HepG2 (cell line): ENCODE results near the gene ZMIZ1. TPM values are rescaled to one million over a fixed set of nuclear protein-coding genes. Genes with fewer than 3 reads are reported as not detected.

Experiments used
- ATAC-seq: fragments of 200-7000 bp; cut with Tn5 transposase; 3 replicates; pipeline ENCODE4 v1.9.1; 2020; ENCODE audit warnings: mild to moderate bottlenecking, moderate library complexity
- BruUV-seq: library from RNA; stranded (reverse); fragments of 400-500 nt; replicated peaks from 2 replicates; lab custom pipeline; 2021; lab: Mats Ljungman, UMichigan
- CTCF ChIA-PET: fragments of 300-600 bp; formaldehyde crosslinking; extraction: SDS; loops from one replicate; lab custom pipeline; 2021; ENCODE audit warnings: low total read pairs, inconsistent platforms, low intra/inter-chr PET ratio; lab: Yijun Ruan, JAX
- POLR2A ChIA-PET: fragments of 350-600 bp; sonication (Branson Sonifier 250); formaldehyde crosslinking; loops from one replicate; lab custom pipeline; 2020; ENCODE audit warnings: antibody characterized with exemption, inconsistent platforms; lab: Yijun Ruan, JAX
- DNase-seq: peaks from one replicate; pipeline ENCODE4 v3.0.0-alpha.2; 2015; ENCODE audit warnings: low spot score
- FAIRE-seq: peaks from 3 replicates; lab custom pipeline; 2011; peaks lifted over from hg19 to GRCh38; lab: Jason Lieb, UNC
- H2AFZ ChIP-seq: one replicate; pipeline ENCODE4 v1.6.1; 2011; ENCODE audit warnings: low read length, inconsistent platforms
- H3K27ac ChIP-seq: fragments of 300-600 bp; 3 replicates; pipeline ENCODE4 v1.8.0; 2011; ENCODE audit warnings: mixed run types, mild to moderate bottlenecking, mixed read lengths, low read length, inconsistent platforms; ENCODE audit not compliant: insufficient read depth; ENCODE audit errors: extremely low read length
- H3K27me3 ChIP-seq, 2 experiments: fragments of 200-600 bp in 1 of 2; 2 replicates in 1 of 2; 3 replicates in 1 of 2; pipeline versions ENCODE4 v1.6.0 to v1.8.0; 2011; ENCODE audit warnings: low read length in 2 of 2, mild to moderate bottlenecking in 2 of 2, moderate library complexity in 2 of 2, inconsistent platforms in 1 of 2; ENCODE audit not compliant: insufficient read depth in 2 of 2, control insufficient read depth in 1 of 2
- H3K36me3 ChIP-seq, 2 experiments: fragments of 200-600 bp in 1 of 2; replicated peaks in 1 of 2; 2 replicates in 1 of 2; 3 replicates in 1 of 2; pipeline versions ENCODE4 v1.5.1 to v1.8.0; 2011; ENCODE audit warnings: low read length in 2 of 2, inconsistent platforms in 1 of 2; ENCODE audit not compliant: insufficient read depth in 2 of 2, control insufficient read depth in 1 of 2
- H3K4me1 ChIP-seq: 2 replicates; pipeline ENCODE4 v1.5.1; 2012; ENCODE audit warnings: low read length, inconsistent platforms; ENCODE audit not compliant: insufficient read depth
- H3K4me2 ChIP-seq: 2 replicates; pipeline ENCODE4 v1.6.0; 2011; ENCODE audit warnings: low read depth, low read length, inconsistent platforms
- H3K4me3 ChIP-seq, 3 experiments: fragments of 200-600 bp in 1 of 3; sonication (generic), shearing (Covaris generic) in 1 of 3; replicated peaks in 1 of 3; 2 replicates each; pipeline ENCODE4 v1.5.1; 2011 to 2016; ENCODE audit warnings: low read length in 3 of 3, inconsistent platforms in 2 of 3, low read depth in 2 of 3, mild to moderate bottlenecking in 2 of 3, control low read depth in 1 of 3, mixed read lengths in 1 of 3; ENCODE audit not compliant: insufficient read depth in 1 of 3
- H3K79me2 ChIP-seq: one replicate; pipeline ENCODE4 v1.6.1; 2011; ENCODE audit warnings: low read length, inconsistent platforms; ENCODE audit not compliant: insufficient read depth
- H3K9ac ChIP-seq: 2 replicates; pipeline ENCODE4 v1.6.0; 2011; ENCODE audit warnings: mild to moderate bottlenecking, low read depth, low read length, inconsistent platforms; ENCODE audit not compliant: insufficient read depth
- H3K9me3 ChIP-seq: 2 replicates; pipeline ENCODE4 v1.5.1; 2012; ENCODE audit warnings: mild to moderate bottlenecking, low read length
- H4K20me1 ChIP-seq: 2 replicates; pipeline ENCODE4 v1.6.0; 2011; ENCODE audit warnings: inconsistent platforms, mild to moderate bottlenecking, low read length, moderate library complexity; ENCODE audit not compliant: insufficient read depth
- BCL6 ChIP-seq: IDR thresholded peaks from 2 replicates; pipeline ENCODE4 v1.6.1; 2016; ENCODE audit warnings: missing genetic modification reagents, missing compliant biosample characterization
- ERF ChIP-seq: IDR thresholded peaks from 2 replicates; pipeline ENCODE4 v1.6.1; 2018; ENCODE audit warnings: missing biosample characterization, missing genetic modification reagents
- FOXA1 ChIP-seq, 2 experiments: fragments of 450-650 bp in 1 of 2; sonication (generic) in 1 of 2; formaldehyde crosslinking in 1 of 2; IDR thresholded peaks; 2 replicates each; pipeline versions ENCODE4 v1.4.0 to v1.6.1; 2016 to 2020; ENCODE audit warnings: missing genetic modification reagents in 1 of 2
- GATAD2A ChIP-seq: IDR thresholded peaks from 2 replicates; pipeline ENCODE4 v1.6.1; 2016
- HNRNPLL ChIP-seq: fragments of 200-400 bp; formaldehyde crosslinking; IDR thresholded peaks from 2 replicates; pipeline ENCODE4 v1.6.1; 2017; ENCODE audit warnings: mild to moderate bottlenecking, low read depth, low read length; ENCODE audit not compliant: poor library complexity, severe bottlenecking
- IRF2 ChIP-seq: IDR thresholded peaks from 2 replicates; pipeline ENCODE4 v1.6.1; 2018; ENCODE audit warnings: missing genetic modification reagents, missing compliant biosample characterization
- KDM2A ChIP-seq: sonication (generic); formaldehyde crosslinking; IDR thresholded peaks from 2 replicates; pipeline ENCODE4 v1.4.0; 2020; ENCODE audit warnings: low read depth, missing genetic modification reagents, borderline replicate concordance
- MAFG ChIP-seq: sonication (generic); formaldehyde crosslinking; IDR thresholded peaks from 2 replicates; pipeline ENCODE4 v1.5.1; 2020; ENCODE audit warnings: mild to moderate bottlenecking, missing genetic modification reagents
- MAZ ChIP-seq, 2 experiments: sonication (generic) in 1 of 2; formaldehyde crosslinking in 1 of 2; IDR thresholded peaks; 2 replicates each; pipeline versions ENCODE4 v1.5.0 to v1.6.1; 2012 to 2020; ENCODE audit warnings: low read depth in 2 of 2, mild to moderate bottlenecking in 2 of 2, borderline replicate concordance in 1 of 2, improper control_type of control experiment in 1 of 2, low read length in 1 of 2, missing genetic modification reagents in 1 of 2, moderate library complexity in 1 of 2
- MYC ChIP-seq: sonication (generic); formaldehyde crosslinking; IDR thresholded peaks from 2 replicates; pipeline ENCODE4 v1.9.0; 2021; ENCODE audit warnings: missing genetic modification reagents, borderline replicate concordance
- NFYC ChIP-seq: IDR thresholded peaks from 2 replicates; pipeline ENCODE4 v1.6.1; 2016; ENCODE audit warnings: missing genetic modification reagents, missing compliant biosample characterization
- SIX1 ChIP-seq: sonication (generic); formaldehyde crosslinking; IDR thresholded peaks from 2 replicates; pipeline ENCODE4 v1.4.0; 2020; ENCODE audit warnings: missing genetic modification reagents, borderline replicate concordance
- SMARCE1 ChIP-seq: fragments of 450-650 bp; IDR thresholded peaks from 2 replicates; pipeline ENCODE4 v1.6.1; 2017; ENCODE audit warnings: borderline replicate concordance
- SP2 ChIP-seq: sonication (generic); formaldehyde crosslinking; IDR thresholded peaks from 2 replicates; pipeline ENCODE4 v1.5.1; 2020; ENCODE audit warnings: mild to moderate bottlenecking, missing genetic modification reagents
- STAG1 ChIP-seq: sonication (generic); formaldehyde crosslinking; IDR thresholded peaks from 2 replicates; pipeline ENCODE4 v1.4.0; 2020; ENCODE audit warnings: missing genetic modification reagents
- TBX2 ChIP-seq: sonication (generic); formaldehyde crosslinking; IDR thresholded peaks from 2 replicates; pipeline ENCODE4 v1.5.0; 2020; ENCODE audit warnings: missing genetic modification reagents, mild to moderate bottlenecking, borderline replicate concordance
- ZFY ChIP-seq: sonication (generic); formaldehyde crosslinking; IDR thresholded peaks from 2 replicates; pipeline ENCODE4 v1.4.0; 2020; ENCODE audit warnings: missing genetic modification reagents
- ZKSCAN1 ChIP-seq: fragments of 150-350 bp; IDR thresholded peaks from 2 replicates; pipeline ENCODE4 v1.6.1; 2014; ENCODE audit warnings: low read length
- ZNF101 ChIP-seq: sonication (generic); formaldehyde crosslinking; IDR thresholded peaks from 2 replicates; pipeline ENCODE4 v1.4.0; 2020; ENCODE audit warnings: mild to moderate bottlenecking, low read depth, missing genetic modification reagents, borderline replicate concordance
- ZNF337 ChIP-seq: sonication (generic); formaldehyde crosslinking; IDR thresholded peaks from 2 replicates; pipeline ENCODE4 v1.5.1; 2020; ENCODE audit warnings: missing genetic modification reagents, low read depth, mild to moderate bottlenecking, borderline replicate concordance
- ZNF451 ChIP-seq: sonication (generic); formaldehyde crosslinking; IDR thresholded peaks from 2 replicates; pipeline ENCODE4 v1.5.0; 2020; ENCODE audit warnings: mild to moderate bottlenecking, missing genetic modification reagents
- ZNF562 ChIP-seq: sonication (generic); formaldehyde crosslinking; IDR thresholded peaks from 2 replicates; pipeline ENCODE4 v1.8.0; 2022; ENCODE audit warnings: missing genetic modification reagents, borderline replicate concordance
- ZNF775 ChIP-seq: sonication (generic); formaldehyde crosslinking; IDR thresholded peaks from 2 replicates; pipeline ENCODE4 v1.4.0; 2020; ENCODE audit warnings: missing genetic modification reagents, mild to moderate bottlenecking, moderate library complexity, borderline replicate concordance
- ZNF780A ChIP-seq: sonication (generic); formaldehyde crosslinking; IDR thresholded peaks from 2 replicates; pipeline ENCODE4 v1.8.0; 2022; ENCODE audit warnings: mild to moderate bottlenecking, missing genetic modification reagents, moderate library complexity
- WGBS: methylation state at CpG from one replicate; pipeline ENCODE4 v1.1.6; 2017; ENCODE audit warnings: low lambda C conversion rate; 5-methylcytosine and 5-hydroxymethylcytosine counted together
- in situ Hi-C: cut with HindIII; loops from 2 replicates; pipeline ENCODE4 v1.10.0; 2017; ENCODE audit warnings: low pct_unique_long_range_greater_than_20kb; ENCODE audit not compliant: extremely low pct_ligation_motif_present
- intact Hi-C: fragments of 100-400 bp; cut with micrococcal nuclease; formaldehyde crosslinking; loops from one replicate; pipeline ENCODE4 v1.10.0; 2022; ENCODE audit not compliant: unreplicated experiment
- polyA plus RNA-seq, 8 experiments: library from polyadenylated mRNA; depleted of rRNA in 3 of 8; stranded (reverse) in 7 of 8; unstranded in 1 of 8; fragments of >200 nt; fragmentation: Illumina TruSeq in 4 of 8; extraction: Trizol in 4 of 8; gene quantifications; 2 replicates each; pipeline versions ENCODE4 v1.2.1 to v1.2.3, GENCODE V29; 2011 to 2016; ENCODE audit warnings: low read depth in 4 of 8, missing spikeins in 1 of 8, mixed read lengths in 1 of 8; ENCODE audit not compliant: insufficient read depth in 1 of 8
- total RNA-seq, 5 experiments: library from RNA; depleted of rRNA; stranded (reverse); fragments of >200 nt; fragmentation: Illumina TruSeq; extraction: Trizol; gene quantifications; 2 replicates each; pipeline ENCODE4 v1.2.3, GENCODE V29; 2016; ENCODE audit warnings: low read depth in 1 of 5
- TF ChIP-seq, protein P1 (sequence below): IDR thresholded peaks from 2 replicates; pipeline ENCODE4 v1.6.1; 2016; ENCODE audit warnings: low read depth, borderline replicate concordance

The ZMIZ1 gene
- total and polyA plus RNA-seq, 2 of the 13 experiments (the other 11 are each of a cell fraction or from before 2014, with no cell fraction given) = 5.3 to 10.2 TPM

DNA sequence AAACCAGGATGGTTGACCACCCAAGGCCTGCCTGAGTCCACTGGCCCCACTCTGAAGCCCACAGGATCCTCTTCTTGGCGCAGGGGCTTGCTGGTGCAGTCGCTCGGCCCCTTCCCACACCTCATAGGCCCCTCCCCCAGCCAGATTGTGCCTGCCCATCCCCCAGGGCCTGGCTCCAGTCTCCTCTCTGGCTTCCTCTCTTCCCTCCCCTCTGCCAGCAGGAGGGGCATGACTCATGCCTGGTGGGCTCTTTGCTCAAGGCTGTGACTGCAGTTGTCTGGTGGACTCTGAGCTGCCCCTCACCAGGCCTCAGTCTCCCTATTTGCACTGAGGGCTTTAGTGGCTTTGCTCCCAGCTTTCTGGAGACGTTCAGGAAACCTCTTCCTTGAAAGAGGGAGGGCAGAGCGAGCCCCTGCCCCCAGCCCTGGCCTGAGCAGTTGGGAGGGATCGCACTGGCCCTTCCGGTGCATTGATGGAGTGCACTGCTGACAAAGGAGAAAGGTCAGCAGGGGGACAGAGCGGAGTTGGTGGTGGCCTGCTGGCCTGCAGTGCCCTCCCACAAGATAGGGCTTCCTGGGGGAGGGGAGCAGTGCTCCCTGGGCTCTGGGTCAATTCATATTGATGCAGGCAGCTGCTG is 60.7 kb downstream of the ZMIZ1 start:
- Histone ChIP-seq H3K4me1 (peaks cover 84% of the 10 kb centered on the region), H3K79me2 (peaks cover 33% of the 10 kb centered on the region), H3K4me3 (no peak overlapping the region), H3K9me3 (no peaks in the 10 kb centered on the region), H4K20me1 (peaks cover 65% of the 10 kb centered on the region), H2AFZ (no peak overlapping the region), H3K27me3 (no peaks in the 10 kb centered on the region), H3K9ac (0 out of 2 replicates have a peak overlapping the region, but pooled peaks have one; percentile 9), H3K4me2 (peak overlapping the region; percentile 2; the same call in 1 of the 2 replicates), H3K36me3 (peaks cover 31 to 66% of the 10 kb centered on the region in 2 experiments), H3K27ac (peak overlapping the region; percentile 29)
- 59% methylated on average over 4 of the region's 8 CpGs for WGBS
- DNase-seq = peak; percentile 45
- no peak for FAIRE-seq
- BruUV-seq = no TSS peak
- in situ Hi-C loops = no loop called here
- POLR2A ChIA-PET = interaction anchor here (1.5 kb wide), 1 partner anchor 18 kb away, joined by 3 read pairs; no protein-coding TSS in a partner anchor
- intact Hi-C loops = loop anchor here (5.0 kb wide), 1 partner anchor 37 kb away; no protein-coding TSS in a partner anchor
- CTCF ChIA-PET = interaction anchor here (1.1 kb wide), 1 partner anchor 67 kb away, joined by 3 read pairs; no protein-coding TSS in a partner anchor
- ATAC-seq = peak; percentile 26; the same call in 2 of the 3 replicates
- TF ChIP-seq ZNF337 = 0 out of 2 replicates have a peak, but pooled peaks have one; percentile 25
- TF ChIP-seq SMARCE1 = no peak
- TF ChIP-seq, protein P1, sequence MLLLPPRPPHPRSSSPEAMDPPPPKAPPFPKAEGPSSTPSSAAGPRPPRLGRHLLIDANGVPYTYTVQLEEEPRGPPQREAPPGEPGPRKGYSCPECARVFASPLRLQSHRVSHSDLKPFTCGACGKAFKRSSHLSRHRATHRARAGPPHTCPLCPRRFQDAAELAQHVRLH = no peak; the same call in 1 of the 2 replicates
- TF ChIP-seq MYC = no peak; the same call in 1 of the 2 replicates
- TF ChIP-seq STAG1 (CRISPR knock-in tag) = peak; percentile 32; the same call in 1 of the 2 replicates
- TF ChIP-seq ERF = peak; percentile 21; the same call in 1 of the 2 replicates
- no peak for TF ChIP-seq ZNF451 (CRISPR knock-in tag)
- peak; percentile 48; the same call in 1 of the 2 replicates for TF ChIP-seq TBX2
- TF ChIP-seq ZNF775 (CRISPR knock-in tag) = no peak
- no peak for TF ChIP-seq MAFG
- no peak for TF ChIP-seq ZNF101 (CRISPR knock-in tag)
- TF ChIP-seq ZKSCAN1 = no peak
- 0 out of 2 replicates have a peak, but pooled peaks have one; percentile 28 for TF ChIP-seq IRF2 (CRISPR knock-in tag)
- TF ChIP-seq SP2 (CRISPR knock-in tag) = no peak
- no peak for TF ChIP-seq ZNF562 (CRISPR knock-in tag)
- TF ChIP-seq FOXA1 (IDR thresholded peaks at IDR 0.05) = no peak
- 0 out of 2 replicates have a peak, but pooled peaks have one; percentile 7 for TF ChIP-seq FOXA1 (CRISPR knock-in tag; IDR thresholded peaks at IDR 0.05)
- TF ChIP-seq MAZ (IDR thresholded peaks at IDR 0.05; ENCODE audit: borderline replicate concordance, low read depth, low read length) = no peak
- 0 out of 2 replicates have a peak, but pooled peaks have one; percentile 35 for TF ChIP-seq MAZ (CRISPR knock-in tag; IDR thresholded peaks at IDR 0.05; ENCODE audit: low read depth)
- 0 out of 2 replicates have a peak, but pooled peaks have one; percentile 13 for TF ChIP-seq NFYC (CRISPR knock-in tag)
- 0 out of 2 replicates have a peak, but pooled peaks have one; percentile 44 for TF ChIP-seq BCL6 (CRISPR knock-in tag)
- no peak for TF ChIP-seq ZNF780A (CRISPR knock-in tag)
- TF ChIP-seq SIX1 = no peak
- peak; percentile 18 for TF ChIP-seq HNRNPLL
- TF ChIP-seq GATAD2A = peak; percentile 80
- TF ChIP-seq KDM2A = no peak
- no peak for TF ChIP-seq ZFY (CRISPR knock-in tag)
